Stomach (tissue), 4 donors: Measurements from ENCODE around the gene MX2.

Experiments used
- CTCF ChIP-seq, 7 experiments: fragments of 450-650 bp in 4 of 7; fragments of 200-600 bp in 3 of 7; sonication (generic) in 3 of 7; IDR thresholded peaks; one replicate each; pipeline ENCODE4 v1.5.1; 2016 to 2019; ENCODE audit warnings: antibody characterized with exemption in 7 of 7, control low read depth in 2 of 7, mild to moderate bottlenecking in 1 of 7
- EP300 ChIP-seq: sonication (generic); formaldehyde crosslinking; IDR thresholded peaks from one replicate; pipeline ENCODE4 v1.6.1; 2017; ENCODE audit warnings: antibody characterized with exemption
- POLR2A ChIP-seq, 4 donors: fragments of 450-650 bp; IDR thresholded peaks; one replicate each; pipeline ENCODE4 v1.6.1; 2016; ENCODE audit warnings: antibody characterized with exemption in 4 of 4, control low read depth in 2 of 4, mild to moderate bottlenecking in 1 of 4, moderate library complexity in 1 of 4

GRCh38 chr21:41378849-41379248, 17.0 kb downstream of the MX2 start:
- TF ChIP-seq POLR2A (IDR thresholded peaks at IDR 0.05) (no peak), CTCF (IDR thresholded peaks at IDR 0.05) (no peak), EP300 (no peak)
